Activated T-cell treated with anti-CD3 and anti-CD28 coated beads, Interleukin-2, amount 50 U/mL, for 48 hours (primary cell): ENCODE measurements around the gene S100B.

ENCODE experiments used
- DNase-seq, 2 experiments: peaks; one replicate each; pipeline ENCODE4 v3.0.0-alpha.2; 2020

Gene S100B

GRCh38 chr21:46557919-46558392 lies 46.9 kb downstream of the S100B start:
- DNase-seq = no peak

GRCh38 chr21:46557469-46557868 lies 47.4 kb downstream of the S100B start:
- DNase-seq = no peak

GRCh38 chr21:46556802-46557201 lies 48.1 kb downstream of the S100B start:
- DNase-seq = no peak

GRCh38 chr21:46555678-46556077 lies 49.2 kb downstream of the S100B start:
- no peak for DNase-seq

- no peak for DNase-seq
Observed at GRCh38 chr21:46555225-46555617, 49.7 kb downstream of the S100B start.

- DNase-seq = no peak
Observed at GRCh38 chr21:46554431-46555224, 50.3 kb downstream of the S100B start.

- DNase-seq = no peak
Observed at GRCh38 chr21:46553993-46554392, 50.9 kb downstream of the S100B start.

GRCh38 chr21:46552865-46553379 lies 52.0 kb downstream of the S100B start:
- DNase-seq = peak in 1 of 2 experiments; percentile 13

GRCh38 chr21:46552274-46552673 lies 52.6 kb downstream of the S100B start:
- DNase-seq = peak in 1 of 2 experiments; percentile 16

GRCh38 chr21:46551636-46552241 lies 53.1 kb downstream of the S100B start:
- DNase-seq = peak; percentile 67 to 75

GRCh38 chr21:46550116-46550941 lies 54.6 kb downstream of the S100B start:
- DNase-seq = no peak

GRCh38 chr21:46549650-46550049 lies 55.2 kb downstream of the S100B start:
- no peak for DNase-seq
